GM19324 (cell line): ENCODE data around the gene KCNAB1.
"Not testable (repeated sequence)": the region's sequence is repeated elsewhere in the genome, so short reads cannot be mapped to it uniquely, and the experiment has no call there.

Experiments
- ATAC-seq: cut with Tn5 transposase; IDR thresholded peaks from one replicate; pipeline ENCODE4 v1.9.1; 2021; ENCODE audit warnings: mild to moderate bottlenecking, moderate library complexity; ENCODE audit not compliant: unreplicated experiment, low FRiP score

Gene KCNAB1

GRCh38 chr3:156172536-156172935, 52.2 kb downstream of the KCNAB1 start:
- no peak for ATAC-seq

GRCh38 chr3:156174229-156174847, 54.0 kb downstream of the KCNAB1 start:
- ATAC-seq, result no peak

- ATAC-seq, result no peak
These were observed 55.2 kb downstream of the KCNAB1 start for GRCh38 chr3:156175570-156175969.

- ATAC-seq, result no peak
These were observed 55.7 kb downstream of the KCNAB1 start for GRCh38 chr3:156176048-156176447.

GRCh38 chr3:156176629-156177210, 56.3 kb downstream of the KCNAB1 start:
- ATAC-seq, result no peak

- no peak for ATAC-seq
These were observed 59.7 kb downstream of the KCNAB1 start for GRCh38 chr3:156180077-156180476.

GRCh38 chr3:156181509-156181908, 61.1 kb downstream of the KCNAB1 start:
- ATAC-seq, result no peak

GRCh38 chr3:156183396-156183795, 63.0 kb downstream of the KCNAB1 start:
- ATAC-seq, result no peak

- ATAC-seq, result no peak
These were observed 63.8 kb downstream of the KCNAB1 start for GRCh38 chr3:156184156-156184555.

GRCh38 chr3:156187146-156187769, 66.9 kb downstream of the KCNAB1 start:
- no peak for ATAC-seq

- no peak for ATAC-seq
These were observed 68.4 kb downstream of the KCNAB1 start for GRCh38 chr3:156188757-156189156.

- ATAC-seq, result no peak
These were observed 69.5 kb downstream of the KCNAB1 start for GRCh38 chr3:156189927-156190326.

- ATAC-seq, result not testable (repeated sequence)
These were observed 74.6 kb downstream of the KCNAB1 start for GRCh38 chr3:156194945-156195344.

GRCh38 chr3:156197152-156197551, 76.8 kb downstream of the KCNAB1 start:
- not testable (repeated sequence) for ATAC-seq

- ATAC-seq, result no peak
These were observed 81.3 kb downstream of the KCNAB1 start for GRCh38 chr3:156201411-156202405.

- ATAC-seq, result no peak
These were observed 85.8 kb downstream of the KCNAB1 start for GRCh38 chr3:156206157-156206556.

- ATAC-seq, result no peak
These were observed 87.7 kb downstream of the KCNAB1 start for GRCh38 chr3:156207802-156208685.

GRCh38 chr3:156209631-156210335, 89.4 kb downstream of the KCNAB1 start:
- no peak for ATAC-seq

- ATAC-seq, result no peak
These were observed 91.2 kb downstream of the KCNAB1 start for GRCh38 chr3:156211583-156211982.
